Measurements from ENCODE around the gene RGS13.

RGS13 gene, protein sequence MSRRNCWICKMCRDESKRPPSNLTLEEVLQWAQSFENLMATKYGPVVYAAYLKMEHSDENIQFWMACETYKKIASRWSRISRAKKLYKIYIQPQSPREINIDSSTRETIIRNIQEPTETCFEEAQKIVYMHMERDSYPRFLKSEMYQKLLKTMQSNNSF

DNA sequence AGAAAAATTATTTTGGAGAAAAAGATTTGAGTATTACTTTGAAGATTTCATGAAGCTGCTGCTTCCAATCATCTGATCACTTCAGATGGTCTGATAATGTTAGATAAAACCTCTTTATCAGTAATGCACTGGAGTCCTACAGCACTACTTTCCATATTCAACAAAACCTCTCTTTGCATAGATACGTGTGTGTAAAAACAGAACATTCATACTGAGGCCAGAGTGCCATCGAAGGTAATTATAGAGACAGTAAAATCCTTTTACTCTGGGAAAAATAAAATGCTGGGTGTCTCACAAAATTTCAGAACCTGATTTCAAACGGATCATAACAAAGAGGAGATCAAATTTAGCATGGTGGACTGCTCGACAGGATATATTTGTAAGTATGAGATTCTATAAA is at the start of gene RGS13:
RGS13 (plus strand) TSS at position 209 of the 400 bp plus-strand sequence. CDS start 8,188 bp downstream, outside the sequence.
- no peak for DNase-seq (ENCODE audit: low spot score)

DNA sequence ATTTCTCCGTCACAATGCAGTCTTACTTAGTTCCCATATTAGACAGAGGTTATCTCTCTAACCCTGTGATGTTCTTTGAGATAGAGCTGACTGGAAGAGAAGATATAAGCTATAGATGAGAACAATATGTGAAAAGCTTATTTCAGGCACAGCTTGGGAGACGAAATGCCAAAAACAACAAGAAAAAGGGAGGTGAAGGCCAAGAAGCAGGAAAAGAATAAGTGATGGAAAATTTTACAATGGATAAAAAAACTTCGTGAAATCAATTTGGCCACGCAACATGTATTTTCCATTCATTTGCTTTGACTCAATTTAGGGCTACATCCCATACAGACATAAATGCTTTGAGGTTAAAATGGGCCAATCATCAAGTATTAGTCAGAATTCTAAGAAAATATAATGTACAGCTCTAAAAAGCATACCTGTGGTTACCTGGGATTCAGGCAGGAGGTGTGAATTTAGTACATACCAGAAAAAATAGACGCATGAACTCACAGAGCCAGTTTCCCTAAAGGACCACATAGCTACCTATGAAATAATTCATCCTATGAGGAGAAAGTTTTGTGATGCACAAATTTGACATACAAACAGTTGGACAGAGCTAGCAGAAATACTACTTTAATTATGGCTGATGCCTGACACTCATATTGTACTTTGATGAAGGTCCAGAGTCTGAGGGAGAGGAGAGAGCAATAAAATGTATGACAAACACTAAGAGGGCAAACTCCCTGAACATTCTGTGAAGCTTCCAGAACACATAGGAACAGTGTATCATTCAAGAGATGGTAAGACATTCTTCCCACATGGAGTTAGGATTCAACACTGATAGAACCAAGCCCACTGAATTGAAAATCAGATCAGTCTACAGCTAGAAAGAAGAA is 48.3 kb upstream of the RGS13 start:
- no peak for DNase-seq (ENCODE audit: low spot score)

DNA sequence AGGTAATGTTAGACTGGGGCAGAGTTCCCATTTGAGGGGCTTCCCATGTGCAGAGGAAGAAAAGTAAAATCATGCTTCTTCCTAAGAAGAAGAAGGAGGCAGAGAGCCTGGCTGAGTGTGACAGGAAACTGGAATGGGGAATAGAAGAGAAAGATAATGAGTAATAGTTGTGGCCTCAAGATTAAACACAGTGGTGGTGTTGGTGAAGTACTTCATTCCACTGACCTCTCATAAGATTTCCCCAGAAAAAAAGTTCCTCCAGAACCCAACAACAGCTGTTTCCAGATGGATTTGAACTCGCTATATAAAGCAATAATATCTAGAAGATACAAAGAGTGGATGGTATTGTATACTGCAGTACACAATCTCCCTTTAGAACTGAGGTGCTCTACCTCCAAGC is 47.4 kb upstream of the RGS13 start:
- DNase-seq (ENCODE audit: low spot score): no peak

DNA sequence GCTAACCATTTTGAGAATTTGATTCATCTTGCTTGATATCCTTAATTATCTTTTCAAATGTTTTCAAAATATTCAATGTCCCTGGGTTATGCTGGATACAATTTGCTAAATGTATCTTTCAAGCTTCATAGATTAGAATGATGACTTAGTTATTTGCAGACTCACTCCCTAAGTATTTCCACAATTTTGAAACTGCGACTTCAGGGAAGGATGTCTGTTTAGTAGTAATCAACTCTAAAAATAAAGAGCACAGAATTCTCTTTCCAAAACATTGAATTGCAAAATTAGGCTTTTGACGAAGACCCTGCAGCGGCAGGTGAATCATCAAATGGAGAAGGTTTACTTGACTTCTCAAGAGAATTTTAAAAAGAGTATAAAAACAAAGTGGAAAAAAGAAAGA is 46.1 kb upstream of the RGS13 start:
- DNase-seq (ENCODE audit: low spot score): no peak

DNA sequence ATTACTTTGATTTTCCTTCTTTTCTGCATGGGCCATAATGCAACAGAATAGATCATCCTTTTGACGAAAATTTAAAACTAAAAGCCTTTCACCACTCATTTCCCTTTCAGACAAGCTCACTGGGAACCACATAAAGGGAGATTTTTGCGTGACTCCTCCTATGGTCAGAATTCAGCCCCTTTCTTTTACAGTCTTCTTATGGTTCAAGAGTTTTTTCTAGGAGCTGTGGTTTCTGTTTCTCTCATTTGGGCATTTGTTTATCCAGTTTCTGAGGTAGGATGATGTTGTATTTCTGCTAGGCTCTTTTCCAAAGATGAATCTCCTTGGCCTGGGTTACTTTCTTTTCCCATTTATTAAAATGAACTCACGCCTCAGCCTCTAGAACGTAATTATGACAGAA is 43.4 kb upstream of the RGS13 start:
- no peak for DNase-seq (ENCODE audit: low spot score)

DNA sequence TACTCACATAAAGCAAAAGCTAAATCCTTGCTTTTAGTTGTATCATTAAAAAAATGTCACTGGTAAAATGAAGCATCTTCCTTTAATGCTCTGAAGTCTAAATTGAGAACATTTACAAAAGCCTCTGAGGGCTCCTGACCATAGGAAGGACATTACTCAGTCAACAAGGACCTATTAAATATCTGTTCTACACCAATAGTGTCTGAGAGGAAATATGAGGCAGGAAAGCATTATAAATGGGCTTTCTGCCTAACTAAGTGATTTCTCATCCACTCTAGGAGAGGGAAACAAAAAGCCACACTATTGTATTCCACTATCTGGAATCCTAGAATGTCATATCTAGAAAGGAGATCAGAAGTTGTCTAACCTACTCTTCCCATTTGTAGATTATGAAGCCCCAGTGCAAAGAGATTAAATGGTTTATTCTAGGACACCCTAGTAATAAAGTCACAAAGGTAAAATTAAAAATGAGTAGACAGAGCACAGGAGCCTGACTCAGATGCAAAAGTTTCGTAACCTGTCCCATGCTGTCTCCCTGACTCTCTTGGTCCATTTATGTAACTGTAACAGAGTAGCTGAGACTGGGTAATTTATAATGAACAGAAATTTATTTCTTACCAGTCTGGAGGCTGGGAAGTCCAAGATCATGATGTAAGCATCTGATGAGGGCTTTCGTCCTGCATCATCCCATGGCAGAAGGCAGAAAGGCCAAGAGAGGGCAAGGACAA is 42.8 kb upstream of the RGS13 start:
- DNase-seq (ENCODE audit: low spot score): no peak

DNA sequence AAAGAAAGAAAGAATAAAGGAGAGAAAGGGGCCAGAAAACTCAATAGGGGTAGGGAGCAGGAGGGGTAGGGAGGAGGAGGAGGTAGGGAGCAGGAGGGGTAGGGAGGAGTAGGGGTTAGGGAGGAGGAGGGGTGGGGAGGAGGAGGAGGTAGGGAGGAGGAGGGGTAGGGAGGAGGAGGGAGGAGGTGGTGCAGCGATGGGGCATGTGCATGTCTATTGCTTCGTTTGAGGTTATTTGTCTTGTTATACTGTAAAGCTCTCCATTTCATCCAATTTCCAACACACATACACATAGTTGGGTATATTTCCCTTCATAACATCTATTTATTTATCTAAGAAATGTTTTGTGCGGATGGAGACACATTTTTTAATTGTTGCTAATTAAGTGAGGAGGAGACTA is 40.6 kb upstream of the RGS13 start:
- DNase-seq (ENCODE audit: low spot score): no peak

DNA sequence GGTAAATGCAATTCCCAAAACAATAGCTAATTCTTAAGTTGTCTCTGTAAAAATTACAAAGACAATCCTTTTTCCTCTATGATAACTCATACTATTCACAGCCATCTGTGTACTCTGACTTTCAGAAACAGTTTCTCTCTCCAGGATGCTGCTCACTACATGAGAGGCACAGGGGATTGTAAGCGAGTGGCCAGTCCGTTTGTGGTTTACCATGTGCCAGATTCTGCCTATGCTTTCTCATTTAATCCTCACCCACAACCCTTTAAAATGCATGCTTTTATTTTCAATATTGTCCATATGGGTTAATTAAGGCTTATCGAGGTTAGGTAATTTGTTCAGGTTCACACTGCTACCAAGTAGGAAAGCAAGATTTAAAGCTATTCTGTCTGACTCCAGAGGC is 37.4 kb upstream of the RGS13 start:
- no peak for DNase-seq (ENCODE audit: low spot score)

DNA sequence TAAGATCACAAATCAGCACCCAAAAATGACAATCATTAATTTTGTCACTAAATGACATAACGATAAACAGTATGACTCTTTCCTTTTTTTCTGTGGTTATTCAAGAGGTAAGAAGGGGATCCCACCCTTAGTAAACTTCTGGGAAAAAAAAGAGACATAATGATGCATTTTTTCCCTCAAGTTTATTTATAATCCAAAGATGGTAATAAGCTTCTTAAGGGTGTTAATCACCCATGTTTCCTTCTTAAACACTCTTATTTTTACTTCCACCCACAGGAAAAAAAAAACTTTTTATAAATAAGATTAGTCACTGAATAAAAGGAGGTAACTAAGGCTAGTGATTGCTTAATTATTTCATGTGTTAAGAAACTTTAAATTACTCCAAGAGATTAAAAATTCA is 35.7 kb upstream of the RGS13 start:
- DNase-seq (ENCODE audit: low spot score): no peak

DNA sequence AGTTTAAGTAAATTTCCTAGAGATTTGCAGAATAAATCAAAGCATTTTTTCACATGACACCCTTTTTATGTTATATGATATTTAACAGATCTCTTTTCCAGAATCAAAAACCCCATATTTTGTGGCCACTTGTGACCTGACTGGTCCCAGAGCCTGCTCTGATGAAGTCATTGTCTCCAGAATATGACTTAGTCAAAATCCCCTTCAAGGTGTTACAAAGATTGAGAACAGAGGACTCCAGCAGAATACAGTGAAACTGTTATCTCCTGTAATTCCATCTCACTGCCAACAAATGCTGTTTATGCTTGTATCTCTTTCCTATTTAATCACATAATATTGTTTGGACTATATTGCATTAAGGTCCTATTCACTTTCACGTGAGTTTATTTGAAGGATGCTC is 34.8 kb upstream of the RGS13 start:
- no peak for DNase-seq (ENCODE audit: low spot score)

DNA sequence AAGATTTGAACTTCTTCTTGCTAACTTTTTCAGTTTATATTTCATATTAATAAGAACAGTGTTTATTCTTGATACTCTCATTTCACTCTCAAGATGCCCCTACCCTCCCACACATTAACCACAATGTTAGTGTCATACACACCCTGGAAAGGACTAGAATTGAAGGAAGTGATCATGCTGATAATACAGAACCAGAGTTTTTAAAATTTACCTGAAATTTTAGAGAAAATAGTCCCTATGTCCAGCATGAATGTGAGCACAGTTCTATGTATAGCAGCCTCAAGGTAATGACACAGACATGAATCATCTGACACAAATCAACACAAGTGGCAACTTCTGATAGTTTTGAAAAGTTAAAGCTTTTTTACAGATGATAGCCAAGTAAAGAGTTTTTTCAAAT is 34.4 kb upstream of the RGS13 start:
- DNase-seq (ENCODE audit: low spot score): no peak

DNA sequence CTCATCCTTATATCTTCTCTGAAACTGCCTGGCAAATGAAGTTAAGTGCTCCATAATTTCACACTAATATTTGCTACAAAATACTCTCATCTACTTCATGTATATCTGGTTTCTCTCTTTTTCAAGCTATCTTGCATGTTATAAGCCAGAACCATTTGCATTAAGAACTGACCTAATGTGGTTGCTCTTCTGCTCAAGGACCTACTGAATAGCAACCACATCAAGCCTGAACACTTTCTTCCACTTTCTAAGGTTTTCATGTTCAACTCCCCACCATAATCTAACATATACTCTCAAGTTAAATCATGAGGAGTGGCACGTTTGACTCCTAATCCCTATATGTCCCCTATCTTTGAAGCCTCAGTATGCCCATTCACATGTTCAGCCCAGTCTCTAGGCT is 33.2 kb upstream of the RGS13 start:
- no peak for DNase-seq (ENCODE audit: low spot score)

DNA sequence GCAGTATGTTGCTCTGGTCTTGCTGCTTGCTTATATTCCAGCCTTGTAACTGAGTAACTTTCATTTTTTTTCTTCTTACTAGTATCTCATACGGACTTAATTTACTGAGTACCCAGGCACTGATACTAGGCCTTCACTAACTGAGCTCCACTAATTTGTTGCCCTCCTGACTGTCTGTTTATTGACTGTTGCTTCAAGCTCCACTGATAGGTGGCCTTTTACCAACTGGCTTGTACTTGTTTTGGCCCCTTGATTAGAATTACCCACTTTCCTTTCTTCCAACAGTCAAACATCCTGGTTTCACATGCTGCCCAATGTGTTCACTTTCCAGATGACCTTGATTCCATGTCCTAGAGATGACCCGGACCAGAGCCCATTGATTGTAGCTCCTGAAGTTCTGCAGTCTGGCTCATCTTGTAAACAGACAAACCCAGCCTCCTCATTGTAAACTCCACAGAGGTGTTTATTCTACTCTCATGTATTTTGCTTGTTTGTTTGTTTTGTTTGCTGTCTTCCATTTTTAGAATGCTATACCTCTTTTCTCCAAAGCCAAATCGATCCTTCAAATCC is 32.6 kb upstream of the RGS13 start:
- DNase-seq (ENCODE audit: low spot score): no peak

DNA sequence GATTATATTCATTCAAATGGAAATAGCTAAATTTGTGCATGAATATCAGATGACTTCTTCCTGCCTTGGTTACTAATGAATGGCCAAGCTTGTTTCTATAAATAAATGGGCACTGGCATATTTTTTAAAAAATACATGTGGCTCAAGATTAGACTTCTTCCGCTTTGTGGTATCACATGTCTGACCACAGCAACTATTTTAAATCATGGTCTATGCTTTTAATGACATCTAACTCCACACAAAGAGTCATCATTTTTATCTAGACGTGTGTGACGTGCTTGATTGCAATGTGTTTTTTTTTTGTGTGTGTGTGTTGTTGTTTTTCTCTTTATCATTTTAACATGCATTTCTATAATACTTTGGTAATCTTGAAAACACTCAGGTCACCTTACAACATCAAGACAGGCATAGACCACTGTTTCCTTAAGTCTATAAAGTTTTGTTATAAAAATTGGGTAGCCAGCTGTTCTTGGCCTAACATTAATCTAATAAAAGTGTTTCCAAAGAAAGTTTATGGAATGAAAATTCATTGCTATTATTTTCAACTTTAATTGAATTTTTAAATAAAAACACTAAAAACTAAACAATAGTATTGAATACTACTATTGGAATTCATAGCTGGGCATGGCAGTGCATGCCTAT is 30.8 kb upstream of the RGS13 start:
- peak; percentile 21 for DNase-seq (ENCODE audit: low spot score)

DNA sequence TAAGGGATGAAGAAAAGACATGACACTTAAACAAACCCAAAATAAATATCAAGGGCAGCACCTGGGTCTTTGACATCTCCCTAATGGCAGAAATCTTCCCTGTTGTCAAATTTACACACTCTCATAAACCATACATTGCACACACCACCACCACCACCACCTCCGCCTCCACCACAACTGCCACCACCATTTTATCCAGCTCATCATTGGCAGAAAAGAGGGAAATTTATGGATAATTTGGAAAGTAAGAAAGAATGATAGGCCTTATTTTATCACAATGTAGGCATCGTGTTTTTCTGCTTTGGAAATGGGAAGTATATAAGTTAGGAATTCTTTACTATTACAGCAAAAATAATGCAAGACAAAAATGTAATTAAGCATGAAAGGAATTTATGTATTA is 27.3 kb upstream of the RGS13 start:
- DNase-seq (ENCODE audit: low spot score): no peak

DNA sequence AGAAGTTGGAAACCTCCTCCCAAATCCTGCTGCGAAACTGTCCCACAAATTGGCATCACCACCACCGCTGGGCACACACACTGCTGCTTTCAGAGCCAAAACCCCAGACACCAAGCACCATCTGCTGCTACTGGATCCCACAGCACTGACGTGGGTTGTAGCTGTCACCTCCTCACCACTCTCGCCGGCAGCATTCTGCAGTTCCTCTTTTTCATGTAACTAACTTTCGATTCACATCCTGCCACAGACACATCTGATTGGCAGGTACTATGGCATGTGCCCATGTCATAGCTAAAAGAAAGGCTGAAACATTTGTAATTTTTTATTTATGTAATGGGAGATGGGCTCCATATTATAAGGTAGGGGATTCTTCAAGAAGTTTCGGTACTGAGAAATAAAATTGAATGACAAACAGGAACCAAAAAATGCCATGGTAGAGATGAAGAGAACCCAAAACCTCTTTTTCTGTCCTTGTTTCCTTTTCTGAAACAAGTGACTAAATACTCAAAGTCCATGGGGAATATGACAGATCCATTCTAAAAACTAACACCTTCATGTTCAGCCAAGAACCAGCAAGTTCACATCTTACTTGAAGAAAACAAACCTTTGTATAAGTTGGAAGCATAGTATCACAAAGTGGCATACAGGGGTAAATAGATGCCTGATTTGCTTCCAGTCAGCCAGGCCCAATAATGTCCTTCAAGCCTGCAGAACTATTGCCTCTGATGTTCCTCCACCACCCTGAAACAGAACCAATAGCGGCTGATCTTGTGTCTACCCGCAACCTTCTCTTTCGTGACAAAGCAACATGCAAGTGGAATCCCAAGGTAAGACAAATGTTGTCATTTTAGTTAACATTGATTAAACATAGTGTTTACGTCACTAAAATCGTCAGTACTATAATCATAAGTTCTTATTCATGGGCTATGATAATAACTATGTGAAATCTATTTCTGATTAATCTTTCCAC is 26.6 kb upstream of the RGS13 start:
- peak; percentile 81 for DNase-seq (ENCODE audit: low spot score)

DNA sequence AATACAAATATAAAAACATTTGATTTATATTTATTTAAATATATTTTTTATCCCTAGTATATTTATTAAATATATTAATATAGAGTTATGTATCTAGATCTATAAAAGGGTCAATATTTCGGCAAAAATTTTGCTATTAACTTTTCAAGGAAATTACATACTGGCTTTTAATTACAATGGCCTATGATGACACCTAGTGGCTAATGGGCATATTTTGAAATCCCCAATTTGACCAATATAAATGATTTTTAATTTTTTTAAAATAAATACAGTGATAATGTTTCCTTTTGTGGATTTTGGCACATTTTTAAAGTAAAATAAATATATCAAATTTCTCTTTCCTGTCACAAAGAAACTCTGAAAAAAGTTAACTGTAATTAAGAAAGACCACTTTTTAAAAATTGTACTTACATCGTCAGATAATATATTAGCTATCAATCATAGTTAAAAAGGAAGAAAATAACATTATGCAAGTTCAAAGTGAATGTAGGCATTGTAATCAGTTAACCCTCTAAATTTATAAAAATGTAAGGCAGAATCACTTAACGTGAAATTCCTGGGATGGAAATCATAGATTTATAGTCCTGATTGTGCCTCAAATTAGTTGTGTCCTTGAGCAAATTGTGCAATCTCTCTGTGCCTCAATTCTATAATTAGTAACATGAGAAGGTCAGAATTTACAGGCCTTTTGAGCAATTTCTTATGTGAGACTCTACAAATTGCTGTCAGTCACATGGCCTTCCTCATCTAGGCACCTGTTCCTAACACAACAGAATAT is 25.6 kb upstream of the RGS13 start:
- DNase-seq (ENCODE audit: low spot score): peak; percentile 24

DNA sequence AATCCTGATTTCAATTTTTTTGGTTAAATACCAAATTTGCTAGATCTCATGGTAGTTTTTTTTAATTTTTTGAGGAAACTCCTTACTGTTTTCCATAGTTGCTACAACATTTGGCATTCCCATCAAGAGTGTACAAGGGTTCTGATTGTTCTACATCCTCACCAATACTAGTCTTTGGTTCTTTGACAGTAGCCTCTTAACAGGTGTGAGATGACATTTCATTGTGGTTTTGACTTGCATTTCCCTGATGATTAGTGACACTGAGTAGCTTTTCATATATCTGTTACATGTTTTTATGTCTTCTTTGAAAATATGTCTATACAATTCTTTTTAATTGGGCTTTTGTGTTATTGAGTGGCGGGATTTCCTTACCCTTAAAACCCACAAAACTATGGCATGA is 20.9 kb upstream of the RGS13 start:
- no peak for DNase-seq (ENCODE audit: low spot score)

DNA sequence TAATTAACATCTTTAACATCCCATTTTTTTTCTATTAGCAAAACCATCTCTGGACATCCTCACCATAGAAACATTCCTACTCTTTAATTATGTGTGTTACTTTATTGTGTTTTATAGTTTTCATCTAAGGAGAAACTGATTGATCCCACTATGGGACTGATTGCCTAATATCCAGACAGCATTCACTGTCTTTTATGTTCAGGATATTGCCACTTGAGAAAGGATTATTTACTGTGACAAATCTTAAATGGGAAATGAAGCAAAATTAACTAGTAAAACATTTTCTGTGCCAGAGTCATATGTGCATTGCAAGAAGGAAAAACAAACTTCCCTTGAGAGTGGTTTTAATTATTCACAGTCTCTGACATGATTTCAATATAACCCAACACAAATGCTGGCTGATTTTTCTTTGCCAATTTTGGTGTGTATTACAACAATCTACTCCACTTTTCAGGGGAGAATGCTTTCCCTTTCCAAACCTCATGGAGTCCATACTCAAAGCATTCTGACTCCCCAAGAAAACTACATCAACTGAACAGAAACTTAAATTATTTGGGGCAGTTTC is 15.8 kb upstream of the RGS13 start:
- no peak for DNase-seq (ENCODE audit: low spot score)
